ENCODE data around the gene NNAT.

Gene NNAT

DNA sequence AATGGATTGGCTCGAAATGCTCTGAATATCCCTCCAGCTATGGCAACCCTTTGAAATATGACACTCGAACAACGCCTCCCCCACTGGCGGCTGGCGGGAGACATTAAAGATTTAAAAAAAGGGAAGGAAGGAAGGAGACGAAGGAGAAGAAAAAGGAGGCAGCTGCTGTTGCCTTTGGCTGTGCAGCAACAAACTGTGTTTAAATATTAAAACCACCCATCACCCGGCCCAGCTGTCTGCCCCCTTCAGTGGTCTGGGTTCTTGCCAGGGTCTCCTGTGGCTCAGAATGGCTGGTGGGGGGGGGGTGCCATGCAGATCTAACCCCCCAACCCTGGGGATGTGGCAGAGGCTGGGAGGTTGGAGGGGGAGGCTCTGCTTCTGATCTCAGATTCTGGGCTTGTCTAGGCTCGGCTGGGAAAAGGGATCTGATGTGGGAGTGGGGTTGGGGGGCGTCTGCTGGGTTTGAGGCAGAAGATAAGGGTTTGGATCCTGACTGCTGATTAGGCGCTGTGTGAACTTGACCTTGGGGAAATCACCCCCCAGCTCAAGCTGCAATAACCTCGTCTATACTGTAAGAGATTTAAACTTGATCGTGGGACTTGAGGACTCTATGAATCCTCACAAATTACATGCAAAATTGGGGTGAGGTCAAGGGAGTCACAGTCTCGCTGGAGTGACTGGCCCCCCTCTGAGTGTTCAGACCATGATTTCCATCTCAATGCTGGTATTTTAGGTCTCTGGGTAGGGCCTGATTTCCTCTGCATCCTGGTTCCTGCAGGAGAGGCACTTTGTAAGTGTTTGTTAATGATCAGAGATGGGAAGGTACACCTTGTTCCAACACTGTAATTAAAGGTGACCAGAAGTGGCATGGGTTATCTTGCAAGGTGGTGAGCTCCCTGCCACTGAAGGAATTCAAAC, 46.9 kb downstream of the NNAT start:
- DNase-seq, result no peak

DNA sequence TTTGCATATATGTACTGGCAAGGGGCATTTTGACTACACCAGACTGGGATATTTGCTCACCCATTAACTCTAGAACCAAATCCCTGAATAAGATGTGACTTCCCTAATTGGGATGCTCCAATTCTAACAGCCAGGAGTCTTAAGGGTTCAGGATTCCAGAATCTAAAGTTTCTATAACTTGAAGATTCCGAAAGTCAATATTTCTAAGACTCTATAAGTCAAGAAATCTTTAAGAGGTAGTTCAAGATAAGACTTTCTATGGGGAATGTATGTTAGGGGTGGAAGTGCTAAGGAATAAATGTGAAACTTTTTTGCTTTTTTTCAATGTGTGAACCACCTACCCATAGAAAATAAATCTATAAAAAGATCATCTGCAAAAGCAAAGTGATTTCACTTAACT, 49.4 kb downstream of the NNAT start:
- DNase-seq, result no peak

DNA sequence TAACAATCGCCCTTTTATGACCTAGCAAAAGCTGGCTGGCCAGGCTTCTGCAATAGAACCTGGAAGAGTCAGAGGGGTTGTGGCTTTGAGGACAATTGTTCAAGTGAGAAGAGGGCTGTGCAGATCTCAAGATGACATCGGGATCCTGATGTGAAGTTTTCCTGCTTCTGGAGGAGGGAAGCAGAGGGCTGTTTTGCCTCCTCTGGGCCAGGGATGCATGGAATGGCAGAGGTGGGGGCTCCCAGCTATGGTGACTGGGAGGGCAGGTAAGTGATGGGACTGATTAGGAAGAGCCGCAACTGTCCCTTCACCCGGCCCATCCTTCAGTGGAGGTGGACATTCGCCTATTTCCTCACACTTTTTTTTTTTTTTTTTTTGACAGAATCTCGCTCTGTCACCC, 50.0 kb downstream of the NNAT start:
- DNase-seq, result no peak

Data from activated T-cell treated with anti-CD3 and anti-CD28 coated beads, Interleukin-2, amount 50 U/mL, for 48 hours (primary cell).